HG03175 (cell line): ENCODE measurements around the gene NCKAP5.

Experiments used
- ATAC-seq: cut with Tn5 transposase; IDR thresholded peaks from one replicate; pipeline ENCODE4 v1.9.1; 2021; ENCODE audit warnings: mild to moderate bottlenecking, moderate library complexity; ENCODE audit not compliant: unreplicated experiment

Gene NCKAP5

GRCh38 chr2:133574620-133575019, 6.4 kb upstream of the NCKAP5 start:
- ATAC-seq, result no peak

DNA sequence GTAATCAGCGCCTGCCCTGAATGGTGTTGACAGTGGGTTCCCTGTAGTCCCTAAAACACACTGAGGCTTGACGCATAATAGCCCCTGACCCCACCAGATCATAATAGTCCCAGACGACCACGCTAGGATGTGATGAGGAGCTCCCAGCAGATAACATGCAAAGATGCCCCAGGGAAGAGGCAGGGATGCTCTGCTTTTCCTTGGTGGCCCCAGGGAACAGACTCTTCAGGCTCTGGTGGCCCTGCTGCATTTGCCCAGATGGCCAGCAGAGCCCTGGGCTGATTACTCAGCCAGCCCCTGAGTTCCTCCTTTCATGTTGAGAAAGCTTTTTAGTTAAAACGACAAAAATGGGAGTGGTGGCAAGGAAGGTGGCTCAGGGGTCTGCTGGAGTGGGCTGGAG, 5.9 kb upstream of the NCKAP5 start:
- no peak for ATAC-seq

- no peak for ATAC-seq
These were observed 5.4 kb upstream of the NCKAP5 start for GRCh38 chr2:133573491-133574162.

DNA sequence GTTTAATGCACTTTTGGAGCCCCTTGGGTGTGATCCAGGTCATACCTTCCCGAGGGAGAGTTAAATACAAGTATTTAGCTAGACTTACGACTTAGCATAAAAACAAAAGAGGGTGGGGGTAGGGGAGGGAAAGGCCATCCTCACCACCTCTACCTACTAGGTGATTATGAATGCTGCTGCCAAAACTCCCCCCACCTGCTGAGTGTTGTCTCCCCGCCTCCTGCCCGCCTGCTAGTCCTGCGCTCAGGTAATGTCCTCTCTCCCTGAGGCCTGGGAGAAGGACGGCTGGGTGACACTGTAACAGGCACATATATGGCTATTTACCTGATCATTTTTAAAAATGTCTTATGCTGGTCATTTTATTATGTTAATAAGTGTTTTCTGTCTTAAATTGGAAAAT, 3.0 kb upstream of the NCKAP5 start:
- no peak for ATAC-seq

DNA sequence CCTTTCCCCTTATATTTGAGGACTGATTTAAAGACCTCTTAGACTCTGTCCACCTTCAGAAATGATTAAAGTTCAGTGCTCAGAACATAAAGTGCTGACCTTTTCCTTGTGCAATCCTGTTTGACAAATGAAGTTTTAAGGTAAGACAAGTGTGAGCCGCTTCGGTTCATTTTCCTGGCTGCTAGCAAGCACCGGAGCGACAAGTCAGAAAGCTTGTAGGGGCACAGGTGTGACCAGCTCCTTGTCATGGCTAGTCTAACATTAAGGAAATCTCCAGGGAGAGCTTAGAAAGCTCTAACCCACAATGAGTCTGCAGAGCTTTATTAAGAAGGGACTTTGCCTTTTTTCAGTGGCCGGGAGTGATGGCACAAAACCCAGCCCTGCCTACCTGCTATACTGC, 2.3 kb upstream of the NCKAP5 start:
- no peak for ATAC-seq

- no peak for ATAC-seq
These were observed 1.1 kb upstream of the NCKAP5 start for GRCh38 chr2:133569286-133569830.

- ATAC-seq, result no peak
These were observed 335 bp upstream of the NCKAP5 start for GRCh38 chr2:133568598-133568997.

DNA sequence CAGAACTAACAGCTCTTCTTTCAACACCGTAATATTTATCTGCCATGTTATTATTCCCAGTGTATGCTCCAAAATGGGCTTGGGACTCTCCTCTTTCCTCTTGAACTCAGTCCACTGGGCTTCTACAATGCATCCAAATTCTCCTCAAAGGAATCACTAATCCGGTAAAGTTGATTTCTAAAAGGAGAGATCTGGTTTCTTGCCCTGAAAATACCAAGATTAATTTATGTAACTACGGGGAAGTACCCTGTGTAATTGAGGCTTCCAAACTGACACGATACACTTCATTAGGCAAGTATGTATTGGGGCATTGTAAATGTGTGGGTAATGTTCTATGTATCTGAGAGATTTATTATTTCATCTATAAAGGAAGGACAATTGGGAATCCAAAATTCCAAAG, 5.7 kb downstream of the NCKAP5 start:
- no peak for ATAC-seq

- peak; percentile 59 for ATAC-seq
These were observed 7.0 kb downstream of the NCKAP5 start for GRCh38 chr2:133561045-133561852.

GRCh38 chr2:133557614-133558013, 10.6 kb downstream of the NCKAP5 start:
- ATAC-seq, result no peak

DNA sequence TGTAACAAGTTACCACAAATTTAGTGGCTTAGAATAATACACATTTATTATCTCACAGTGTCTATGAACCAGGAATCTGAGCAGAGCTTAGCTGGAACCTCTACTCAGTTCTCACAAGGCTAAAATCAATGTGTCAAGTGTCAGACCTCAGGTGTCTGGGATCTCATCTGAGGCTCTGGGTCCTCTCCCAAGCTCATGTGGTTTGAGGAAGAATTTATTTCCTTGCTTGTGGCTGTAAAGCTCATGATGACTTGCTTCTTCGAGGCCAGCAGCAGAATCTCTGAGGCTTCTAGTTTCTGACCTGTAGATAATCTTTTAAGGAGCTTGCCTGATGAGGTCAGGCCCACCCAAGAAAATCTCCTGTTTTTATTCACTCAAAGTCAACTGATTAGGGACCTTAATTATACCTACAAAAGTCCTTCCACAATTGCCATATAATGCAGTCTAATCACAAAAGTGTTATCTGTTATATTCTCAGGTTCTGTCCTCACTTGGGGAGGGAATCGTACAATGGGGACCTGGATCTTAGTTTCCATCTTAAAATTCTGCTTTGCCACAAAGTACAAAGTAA, 14.3 kb downstream of the NCKAP5 start:
- ATAC-seq, result no peak

DNA sequence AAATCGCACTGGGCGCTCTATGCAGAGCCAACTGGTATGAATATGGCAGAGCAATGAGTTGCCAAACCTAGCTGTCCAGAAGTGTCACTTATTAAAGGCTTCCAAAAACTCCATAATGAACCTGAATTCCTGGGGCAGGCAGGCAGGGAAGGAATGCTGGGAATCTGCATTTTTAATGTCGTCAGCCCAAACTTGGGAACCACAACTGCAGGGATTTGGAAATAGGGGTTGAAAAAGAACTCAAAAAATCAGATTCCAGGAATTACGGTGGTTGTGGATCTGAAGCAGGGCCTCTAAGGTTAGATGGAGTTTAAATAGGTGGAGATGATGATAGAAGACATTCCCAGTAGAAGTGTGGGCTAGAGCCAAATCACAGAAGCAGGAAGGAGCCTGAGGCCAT, 15.0 kb downstream of the NCKAP5 start:
- no peak for ATAC-seq

DNA sequence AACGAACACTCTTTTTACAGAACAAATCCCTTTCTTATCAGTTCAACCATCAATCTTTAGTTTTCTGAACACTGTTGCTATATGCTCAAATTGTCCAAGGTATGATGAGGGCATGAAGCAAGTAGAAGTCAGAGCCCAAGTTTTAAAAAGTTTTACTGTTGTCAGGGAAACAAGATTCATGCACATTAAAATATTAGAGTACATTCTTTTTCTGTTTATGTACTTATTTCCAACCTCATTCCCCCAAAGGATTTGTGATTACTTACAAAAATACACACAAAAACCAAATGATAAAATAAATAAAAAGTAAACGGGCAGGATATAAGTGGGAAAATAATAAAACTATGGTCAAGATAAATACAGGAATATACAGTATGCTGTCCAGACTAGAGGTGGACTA, 15.4 kb downstream of the NCKAP5 start:
- ATAC-seq, result no peak

DNA sequence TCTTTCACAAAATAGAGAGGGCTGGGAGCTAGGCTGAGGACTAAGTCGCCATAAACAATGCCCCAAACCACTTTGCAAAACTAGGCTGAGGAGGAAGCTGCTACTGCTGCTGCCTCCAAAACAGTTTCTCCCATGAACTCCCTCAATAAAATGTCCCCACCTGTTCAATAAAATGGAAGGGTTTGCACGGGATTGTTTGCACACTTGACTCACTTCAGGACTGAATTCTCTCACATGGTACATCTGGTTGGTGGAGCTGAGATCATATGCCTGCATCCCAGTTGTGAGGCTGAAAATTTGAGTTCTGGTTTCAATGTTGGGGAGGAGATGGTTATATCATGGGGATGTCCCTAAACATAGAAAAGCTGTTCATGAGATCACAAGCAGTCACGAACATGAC, 26.5 kb downstream of the NCKAP5 start:
- no peak for ATAC-seq

GRCh38 chr2:133541376-133541775, 26.9 kb downstream of the NCKAP5 start:
- ATAC-seq, result no peak

- no peak for ATAC-seq
These were observed 35.3 kb downstream of the NCKAP5 start for GRCh38 chr2:133532919-133533318.

DNA sequence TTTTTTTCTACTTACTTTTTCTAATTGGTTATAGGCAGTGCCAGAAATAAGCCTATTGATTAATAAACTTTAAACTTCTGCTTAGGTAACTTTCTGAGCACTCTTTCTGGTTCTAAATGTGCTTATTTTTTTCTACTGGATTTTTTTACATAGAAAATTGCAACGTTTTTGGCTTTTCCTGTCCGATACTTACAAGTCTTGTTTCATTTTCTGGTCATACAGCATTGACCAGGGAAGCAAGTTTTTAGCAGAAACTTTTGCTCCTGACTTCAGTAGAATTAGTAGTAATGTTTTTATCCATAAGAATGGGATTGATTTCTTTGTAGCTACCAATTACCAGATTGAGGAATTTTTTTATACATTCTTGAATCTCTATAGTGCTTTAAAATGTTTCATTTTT, 36.9 kb downstream of the NCKAP5 start:
- peak; percentile 69 for ATAC-seq

- no peak for ATAC-seq
These were observed 37.6 kb downstream of the NCKAP5 start for GRCh38 chr2:133530645-133531044.

DNA sequence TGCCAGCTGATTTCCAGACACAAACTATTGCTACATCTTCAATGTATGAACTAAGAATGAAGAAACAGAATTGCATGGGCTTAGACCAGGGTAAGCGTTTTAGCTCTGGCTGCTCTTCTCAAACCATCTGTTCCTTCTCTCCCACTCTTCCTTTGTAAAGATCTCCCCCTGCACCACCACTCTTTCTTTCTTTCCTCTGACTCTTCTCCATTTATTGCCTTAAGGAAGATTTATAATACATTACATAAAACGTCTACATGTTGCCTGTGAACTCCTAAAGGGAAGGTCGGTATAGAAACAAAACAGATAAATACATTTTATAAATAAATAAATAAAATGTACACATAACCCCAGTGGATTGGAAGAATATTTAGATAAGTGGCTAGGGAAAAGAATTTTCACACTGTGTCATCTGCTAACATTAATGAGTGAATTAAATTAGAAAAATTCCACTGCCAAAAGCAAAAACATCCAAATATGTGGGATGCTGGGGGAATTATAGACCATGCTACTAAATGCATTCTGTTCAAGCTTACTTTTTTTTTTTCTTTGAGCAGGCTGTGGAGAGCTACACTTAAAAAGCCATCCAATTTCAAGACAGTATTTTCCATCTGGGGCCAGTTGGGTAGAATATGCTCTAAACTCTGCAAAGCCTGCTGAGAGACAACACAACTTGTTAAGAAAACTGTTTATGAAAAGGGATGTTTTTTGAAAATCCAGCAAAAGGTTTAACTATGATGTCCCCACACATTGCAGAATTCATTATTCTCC, 41.5 kb downstream of the NCKAP5 start:
- no peak for ATAC-seq

- ATAC-seq, result no peak
These were observed 42.4 kb downstream of the NCKAP5 start for GRCh38 chr2:133525613-133526529.
